HFFc6 (cell line): ENCODE measurements around the gene MRPS18A. TPM values are rescaled to one million over a fixed set of nuclear protein-coding genes. Genes with fewer than 3 reads are reported as not detected.
"Not testable (repeated sequence)": the region's sequence is repeated elsewhere in the genome, so short reads cannot be mapped to it uniquely, and the experiment has no call there.

ENCODE experiments used
- DNase-seq: peaks from one replicate; pipeline ENCODE4 v3.0.0-alpha.2; 2018
- H3K27ac Mint-ChIP-seq: 2 replicates; pipeline ENCODE4 v1.8.0; 2020; ENCODE audit warnings: mild to moderate bottlenecking, mixed read lengths
- H3K27me3 Mint-ChIP-seq: 2 replicates; pipeline ENCODE4 v1.8.0; 2021; ENCODE audit warnings: mild to moderate bottlenecking, moderate library complexity, mixed read lengths; ENCODE audit not compliant: insufficient read depth
- H3K36me3 Mint-ChIP-seq: 2 replicates; pipeline ENCODE4 v1.8.0; 2021; ENCODE audit warnings: low read depth, mixed read lengths
- H3K4me1 Mint-ChIP-seq: 2 replicates; pipeline ENCODE4 v1.8.0; 2020; ENCODE audit warnings: low read depth, mixed read lengths
- H3K4me3 Mint-ChIP-seq: 2 replicates; pipeline ENCODE4 v1.8.0; 2020; ENCODE audit warnings: mild to moderate bottlenecking, moderate library complexity, mixed read lengths
- H3K9me3 Mint-ChIP-seq: 2 replicates; pipeline ENCODE4 v1.8.0; 2020; ENCODE audit warnings: mild to moderate bottlenecking, mixed read lengths
- total RNA-seq, 6 experiments: library from RNA; stranded (reverse); fragmentation: NEBNext Ultra II Directional; extraction: Animal tissue kit (Norgen Biotek cat#: 25700); gene quantifications; 2 replicates in 1 of 6; 3 replicates in 5 of 6; pipeline ENCODE4 v1.2.3, GENCODE V29; 2021
- TF ChIP-seq, protein P1 (sequence below): fragments of 200-600 bp; sonication (generic); IDR thresholded peaks from 2 replicates; pipeline ENCODE4 v1.5.0; 2021; ENCODE audit warnings: antibody characterized with exemption, mild to moderate bottlenecking

Gene MRPS18A
- total RNA-seq, 6 experiments from 2014 or later, result 34.3 to 42.8 (median 38.3) TPM

DNA sequence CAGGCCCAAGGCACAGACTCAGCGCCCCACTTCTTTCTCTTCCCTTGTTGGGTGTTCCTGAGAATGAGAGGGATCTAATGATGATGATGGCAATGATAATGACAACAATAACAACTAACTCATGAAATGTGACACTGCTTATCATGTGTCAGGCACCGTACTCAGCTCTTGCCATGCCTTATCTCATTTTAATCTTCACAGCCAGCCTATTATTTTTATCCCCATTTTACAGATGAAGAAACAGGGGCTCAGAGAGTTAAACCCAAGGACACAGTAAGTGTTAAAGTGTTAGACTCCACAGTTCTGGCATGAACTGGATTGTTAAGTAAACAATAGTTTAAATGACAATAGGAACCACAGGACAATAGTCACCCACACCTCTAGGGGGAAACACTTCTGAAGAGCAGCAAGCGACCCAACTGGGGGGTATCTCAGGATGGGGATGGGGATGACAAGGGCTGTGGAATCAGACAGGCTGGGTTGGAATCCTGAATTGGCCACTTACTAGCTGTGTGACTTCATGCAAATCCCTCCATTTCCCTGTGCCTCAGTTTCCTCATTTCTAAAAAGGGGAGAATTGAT is 30.3 kb downstream of the MRPS18A start:
- H3K4me3 Mint-ChIP-seq, result no peak overlapping the region
- no peak for DNase-seq
- H3K9me3 Mint-ChIP-seq, result peaks cover 6% of the 10 kb centered on the region
- no peaks in the 10 kb centered on the region for H3K4me1 Mint-ChIP-seq
- peaks cover 6% of the 10 kb centered on the region; the same call in 1 of the 2 replicates for H3K36me3 Mint-ChIP-seq
- peaks cover 5% of the 10 kb centered on the region for H3K27me3 Mint-ChIP-seq
- H3K27ac Mint-ChIP-seq, result no peak overlapping the region
- TF ChIP-seq, protein P1, sequence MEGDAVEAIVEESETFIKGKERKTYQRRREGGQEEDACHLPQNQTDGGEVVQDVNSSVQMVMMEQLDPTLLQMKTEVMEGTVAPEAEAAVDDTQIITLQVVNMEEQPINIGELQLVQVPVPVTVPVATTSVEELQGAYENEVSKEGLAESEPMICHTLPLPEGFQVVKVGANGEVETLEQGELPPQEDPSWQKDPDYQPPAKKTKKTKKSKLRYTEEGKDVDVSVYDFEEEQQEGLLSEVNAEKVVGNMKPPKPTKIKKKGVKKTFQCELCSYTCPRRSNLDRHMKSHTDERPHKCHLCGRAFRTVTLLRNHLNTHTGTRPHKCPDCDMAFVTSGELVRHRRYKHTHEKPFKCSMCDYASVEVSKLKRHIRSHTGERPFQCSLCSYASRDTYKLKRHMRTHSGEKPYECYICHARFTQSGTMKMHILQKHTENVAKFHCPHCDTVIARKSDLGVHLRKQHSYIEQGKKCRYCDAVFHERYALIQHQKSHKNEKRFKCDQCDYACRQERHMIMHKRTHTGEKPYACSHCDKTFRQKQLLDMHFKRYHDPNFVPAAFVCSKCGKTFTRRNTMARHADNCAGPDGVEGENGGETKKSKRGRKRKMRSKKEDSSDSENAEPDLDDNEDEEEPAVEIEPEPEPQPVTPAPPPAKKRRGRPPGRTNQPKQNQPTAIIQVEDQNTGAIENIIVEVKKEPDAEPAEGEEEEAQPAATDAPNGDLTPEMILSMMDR, result no peak

GRCh38 chr6:43652822-43653221 is 34.8 kb downstream of the MRPS18A start:
- DNase-seq, H3K4me1 Mint-ChIP-seq, H3K4me3 Mint-ChIP-seq, H3K27me3 Mint-ChIP-seq, H3K27ac Mint-ChIP-seq, H3K9me3 Mint-ChIP-seq, H3K36me3 Mint-ChIP-seq: not testable (repeated sequence)

DNA sequence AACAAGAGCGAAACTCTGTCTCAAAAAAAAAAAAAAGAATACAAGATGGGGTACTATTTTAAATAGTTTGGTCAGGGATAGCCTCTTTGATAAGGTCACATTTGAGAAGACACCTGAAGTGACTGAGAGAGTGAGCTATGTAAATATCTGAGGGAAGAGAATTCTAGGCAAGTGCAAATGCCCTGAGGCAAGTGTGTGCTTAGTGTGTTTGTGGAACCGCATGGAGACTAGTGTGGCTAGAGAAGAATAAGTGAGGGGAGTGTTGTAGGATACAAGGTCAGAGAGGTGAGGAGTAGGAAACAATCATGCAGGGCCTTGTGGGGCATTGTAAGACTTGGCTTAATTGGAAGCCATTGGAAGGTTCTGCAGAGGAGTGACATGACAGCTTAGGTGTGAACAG is 39.3 kb downstream of the MRPS18A start:
- Mint-ChIP-seq H3K36me3 (no peaks in the 10 kb centered on the region), H3K4me3 (no peak overlapping the region), H3K9me3 (no peaks in the 10 kb centered on the region), H3K27me3 (peaks cover 5% of the 10 kb centered on the region), H3K27ac (no peak overlapping the region), H3K4me1 (peaks cover 7% of the 10 kb centered on the region)
- DNase-seq, result no peak
- TF ChIP-seq, protein P1, result no peak

GRCh38 chr6:43647613-43648012 is 40.0 kb downstream of the MRPS18A start:
- H3K36me3 Mint-ChIP-seq, result no peaks in the 10 kb centered on the region
- no peak overlapping the region for H3K27ac Mint-ChIP-seq
- H3K4me1 Mint-ChIP-seq, result peaks cover 7% of the 10 kb centered on the region
- no peak overlapping the region for H3K4me3 Mint-ChIP-seq
- H3K27me3 Mint-ChIP-seq, result peaks cover 5% of the 10 kb centered on the region
- no peak for DNase-seq
- TF ChIP-seq, protein P1, result no peak
- no peaks in the 10 kb centered on the region for H3K9me3 Mint-ChIP-seq

DNA sequence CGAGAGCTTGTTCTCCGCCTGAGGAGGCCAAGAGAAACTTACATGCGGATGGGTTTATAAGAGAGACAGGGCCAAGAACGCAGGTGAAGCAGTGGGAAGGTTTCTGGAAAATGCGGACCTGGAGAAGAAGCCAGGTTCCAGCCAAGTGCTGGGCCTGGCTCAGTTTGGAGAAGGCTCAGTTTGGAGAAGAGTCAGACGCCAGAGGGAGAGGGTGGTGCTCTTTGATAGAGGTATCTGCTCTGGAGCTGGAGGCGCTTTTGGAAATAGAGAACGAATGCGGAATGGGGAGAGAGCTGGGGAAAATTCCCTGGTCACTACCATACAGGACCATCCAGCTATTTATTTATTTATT is 42.0 kb downstream of the MRPS18A start:
- H3K4me3 Mint-ChIP-seq, result peak overlapping the region; percentile 88
- H3K36me3 Mint-ChIP-seq, result peaks cover 5% of the 10 kb centered on the region
- no peaks in the 10 kb centered on the region for H3K9me3 Mint-ChIP-seq
- peak overlapping the region; percentile 24; the same call in 1 of the 2 replicates for H3K27ac Mint-ChIP-seq
- no peak for DNase-seq
- peaks cover 5% of the 10 kb centered on the region for H3K27me3 Mint-ChIP-seq
- TF ChIP-seq, protein P1, result no peak
- H3K4me1 Mint-ChIP-seq, result peaks cover 7% of the 10 kb centered on the region

GRCh38 chr6:43644940-43645612 is 42.5 kb downstream of the MRPS18A start, which contains the start of gene RSPH9:
TSS of gene RSPH9 (plus strand) at chr6:43645036. CDS start at chr6:43645099, 63 bp downstream.
- TF ChIP-seq, protein P1, result no peak

More at GRCh38 chr6:43644940-43645612, 42.5 kb downstream of the MRPS18A start, which contains the start of gene RSPH9:
- Mint-ChIP-seq H3K36me3 (peaks cover 10% of the 10 kb centered on the region), H3K9me3 (no peaks in the 10 kb centered on the region), H3K27me3 (peaks cover 5% of the 10 kb centered on the region), H3K27ac (peak within 1 kb of the TSS; percentile 55), H3K4me1 (peaks cover 7% of the 10 kb centered on the region), H3K4me3 (peak within 1 kb of the TSS; percentile 88)
- DNase-seq, result no peak
